ENCODE results near the gene PPP2R1A. TPM values are rescaled to one million over a fixed set of nuclear protein-coding genes. Genes with fewer than 3 reads are reported as not detected.

Gene PPP2R1A
- total RNA-seq, 1 donor from 2014 or later, result 307 TPM

DNA sequence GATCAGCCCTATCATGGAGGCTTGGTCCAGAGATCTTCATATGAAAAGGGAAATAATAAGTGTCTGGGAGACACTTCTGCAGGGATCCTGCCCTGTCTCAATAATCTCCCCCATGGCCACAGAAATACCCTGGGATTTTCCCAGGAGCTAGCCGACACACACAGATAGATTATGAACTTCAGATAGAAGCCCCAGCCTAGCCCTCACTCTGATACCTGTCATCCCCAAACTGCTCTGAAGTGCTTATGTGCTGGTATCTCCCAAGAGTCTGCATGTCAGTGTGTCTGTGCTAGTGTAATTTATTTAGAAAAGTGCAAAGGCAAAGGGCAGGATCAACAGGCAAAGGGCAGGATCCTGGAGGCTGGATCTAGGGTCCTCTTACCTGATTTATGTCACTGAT is 40.8 kb downstream of the PPP2R1A start:
- no peak overlapping the region for H3K4me3 Mint-ChIP-seq (ENCODE audit: low read depth)
- peaks cover 19% of the 10 kb centered on the region for H3K36me3 Mint-ChIP-seq (ENCODE audit: insufficient read depth)
- H3K27me3 Mint-ChIP-seq, result no peaks in the 10 kb centered on the region
- DNase-seq (ENCODE audit: low spot score, unreplicated experiment), result no peak
- TF ChIP-seq, protein P1, sequence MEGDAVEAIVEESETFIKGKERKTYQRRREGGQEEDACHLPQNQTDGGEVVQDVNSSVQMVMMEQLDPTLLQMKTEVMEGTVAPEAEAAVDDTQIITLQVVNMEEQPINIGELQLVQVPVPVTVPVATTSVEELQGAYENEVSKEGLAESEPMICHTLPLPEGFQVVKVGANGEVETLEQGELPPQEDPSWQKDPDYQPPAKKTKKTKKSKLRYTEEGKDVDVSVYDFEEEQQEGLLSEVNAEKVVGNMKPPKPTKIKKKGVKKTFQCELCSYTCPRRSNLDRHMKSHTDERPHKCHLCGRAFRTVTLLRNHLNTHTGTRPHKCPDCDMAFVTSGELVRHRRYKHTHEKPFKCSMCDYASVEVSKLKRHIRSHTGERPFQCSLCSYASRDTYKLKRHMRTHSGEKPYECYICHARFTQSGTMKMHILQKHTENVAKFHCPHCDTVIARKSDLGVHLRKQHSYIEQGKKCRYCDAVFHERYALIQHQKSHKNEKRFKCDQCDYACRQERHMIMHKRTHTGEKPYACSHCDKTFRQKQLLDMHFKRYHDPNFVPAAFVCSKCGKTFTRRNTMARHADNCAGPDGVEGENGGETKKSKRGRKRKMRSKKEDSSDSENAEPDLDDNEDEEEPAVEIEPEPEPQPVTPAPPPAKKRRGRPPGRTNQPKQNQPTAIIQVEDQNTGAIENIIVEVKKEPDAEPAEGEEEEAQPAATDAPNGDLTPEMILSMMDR (IDR thresholded peaks at IDR 0.05; ENCODE audit: unreplicated experiment), result no peak
- H3K27ac Mint-ChIP-seq, result peak overlapping the region; percentile 73
- H3K9me3 Mint-ChIP-seq (ENCODE audit: low read depth), result no peaks in the 10 kb centered on the region
- H3K4me1 Mint-ChIP-seq (ENCODE audit: low read depth), result peaks cover 5% of the 10 kb centered on the region

DNA sequence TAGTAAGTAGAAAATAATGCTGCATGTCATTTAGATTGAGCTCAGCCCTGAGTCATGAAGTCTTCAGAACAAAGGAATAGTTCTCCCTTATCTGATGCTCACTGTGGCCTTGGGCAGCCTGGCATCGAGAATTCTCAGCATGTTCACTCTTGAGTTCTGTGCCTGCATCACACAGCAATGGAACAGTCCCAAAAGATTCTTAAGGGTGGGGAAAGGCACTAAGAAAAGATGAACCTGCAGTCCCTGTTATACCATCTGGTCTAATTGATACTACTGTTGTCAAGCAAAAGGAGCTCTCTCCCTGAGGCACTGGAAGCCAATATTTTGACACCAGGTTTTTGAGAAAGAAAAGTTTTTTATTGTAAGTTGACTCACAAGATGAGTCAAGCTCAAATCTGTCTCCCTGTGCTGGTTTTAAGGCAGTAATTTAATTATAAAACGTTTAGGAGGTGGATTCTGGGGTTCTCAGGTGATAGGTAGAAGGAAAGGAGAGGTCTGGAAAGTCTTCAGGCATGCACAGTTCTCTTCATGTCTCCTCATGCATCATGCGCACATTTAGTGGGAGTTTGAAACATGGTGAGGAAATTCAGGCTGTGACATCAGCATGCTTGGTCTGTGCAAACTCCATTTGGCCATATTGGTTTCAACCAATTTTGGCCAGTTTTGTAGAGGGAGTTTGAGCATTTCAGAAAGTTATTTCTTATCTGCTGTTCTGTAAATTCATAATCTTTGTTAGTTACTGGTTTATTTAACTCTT is 41.5 kb downstream of the PPP2R1A start:
- peaks cover under 1% of the 10 kb centered on the region for H3K9me3 Mint-ChIP-seq (ENCODE audit: low read depth)

DNA sequence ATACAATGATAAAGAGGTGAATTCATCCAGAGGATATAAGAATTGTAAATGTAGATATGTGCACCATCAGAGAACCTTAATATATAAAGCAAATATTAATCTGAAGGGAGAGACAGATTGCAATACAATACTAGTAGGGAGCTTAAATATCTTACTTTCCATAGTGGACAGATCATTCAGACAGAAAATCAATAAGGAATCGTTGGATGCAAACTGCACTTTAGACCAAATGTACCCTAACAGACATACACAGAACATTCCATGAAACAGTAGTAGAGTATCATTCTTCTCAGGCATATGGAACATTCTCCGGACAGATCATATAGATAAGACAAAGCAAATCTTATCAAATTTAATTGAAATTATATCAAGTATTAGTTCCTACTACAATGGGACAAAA is 44.6 kb downstream of the PPP2R1A start:
- Mint-ChIP-seq H3K4me1 (ENCODE audit: low read depth) (peaks cover 5% of the 10 kb centered on the region), H3K9me3 (ENCODE audit: low read depth) (peaks cover 3% of the 10 kb centered on the region), H3K36me3 (ENCODE audit: insufficient read depth) (no peaks in the 10 kb centered on the region), H3K27ac (no peak overlapping the region), H3K4me3 (ENCODE audit: low read depth) (no peak overlapping the region), H3K27me3 (no peaks in the 10 kb centered on the region)
- no peak for DNase-seq (ENCODE audit: low spot score, unreplicated experiment)
- TF ChIP-seq, protein P1 (IDR thresholded peaks at IDR 0.05; ENCODE audit: unreplicated experiment), result no peak

More for the DNA sequence above, 41.5 kb downstream of the PPP2R1A start:
- TF ChIP-seq, protein P1 (IDR thresholded peaks at IDR 0.05; ENCODE audit: unreplicated experiment), result no peak
- H3K4me3 Mint-ChIP-seq (ENCODE audit: low read depth), result no peak overlapping the region
- peaks cover 15% of the 10 kb centered on the region for H3K36me3 Mint-ChIP-seq (ENCODE audit: insufficient read depth)
- no peaks in the 10 kb centered on the region for H3K27me3 Mint-ChIP-seq
- peaks cover 5% of the 10 kb centered on the region for H3K4me1 Mint-ChIP-seq (ENCODE audit: low read depth)
- DNase-seq (ENCODE audit: low spot score, unreplicated experiment), result no peak
- peak overlapping the region; percentile 23 for H3K27ac Mint-ChIP-seq

GRCh38 chr19:52237197-52237596 is 47.3 kb downstream of the PPP2R1A start:
- H3K9me3 Mint-ChIP-seq (ENCODE audit: low read depth), result peaks cover 3% of the 10 kb centered on the region
- H3K36me3 Mint-ChIP-seq (ENCODE audit: insufficient read depth), result no peaks in the 10 kb centered on the region
- no peak overlapping the region for H3K4me3 Mint-ChIP-seq (ENCODE audit: low read depth)
- no peak overlapping the region for H3K27ac Mint-ChIP-seq
- DNase-seq (ENCODE audit: low spot score, unreplicated experiment), result no peak
- H3K27me3 Mint-ChIP-seq, result no peaks in the 10 kb centered on the region
- peaks cover 5% of the 10 kb centered on the region for H3K4me1 Mint-ChIP-seq (ENCODE audit: low read depth)
- TF ChIP-seq, protein P1 (IDR thresholded peaks at IDR 0.05; ENCODE audit: unreplicated experiment), result no peak

GRCh38 chr19:52237771-52238400 is 48.0 kb downstream of the PPP2R1A start:
- H3K4me1 Mint-ChIP-seq (ENCODE audit: low read depth), result peaks cover 5% of the 10 kb centered on the region
- peak; percentile 34 for DNase-seq (ENCODE audit: low spot score, unreplicated experiment)
- TF ChIP-seq, protein P1 (IDR thresholded peaks at IDR 0.05; ENCODE audit: unreplicated experiment), result peak; percentile 86
- no peak overlapping the region for H3K4me3 Mint-ChIP-seq (ENCODE audit: low read depth)
- H3K36me3 Mint-ChIP-seq (ENCODE audit: insufficient read depth), result no peaks in the 10 kb centered on the region
- no peak overlapping the region for H3K27ac Mint-ChIP-seq
- H3K27me3 Mint-ChIP-seq, result no peaks in the 10 kb centered on the region
- peaks cover 3% of the 10 kb centered on the region for H3K9me3 Mint-ChIP-seq (ENCODE audit: low read depth)
